Hepatocyte (in vitro differentiated cells): ENCODE measurements around the gene MYO1E.

ENCODE experiments used
- EZH2 ChIP-seq: fragments of 200-600 bp; sonication (generic); IDR thresholded peaks from 2 replicates; pipeline ENCODE4 v1.6.1; 2016; ENCODE audit warnings: antibody characterized with exemption, mild to moderate bottlenecking, borderline replicate concordance
- TF ChIP-seq, protein P1 (sequence below): fragments of 200-600 bp; sonication (generic); IDR thresholded peaks from 2 replicates; pipeline ENCODE4 v1.5.1; 2016; ENCODE audit warnings: antibody characterized with exemption, mild to moderate bottlenecking; ENCODE audit not compliant: poor library complexity

DNA sequence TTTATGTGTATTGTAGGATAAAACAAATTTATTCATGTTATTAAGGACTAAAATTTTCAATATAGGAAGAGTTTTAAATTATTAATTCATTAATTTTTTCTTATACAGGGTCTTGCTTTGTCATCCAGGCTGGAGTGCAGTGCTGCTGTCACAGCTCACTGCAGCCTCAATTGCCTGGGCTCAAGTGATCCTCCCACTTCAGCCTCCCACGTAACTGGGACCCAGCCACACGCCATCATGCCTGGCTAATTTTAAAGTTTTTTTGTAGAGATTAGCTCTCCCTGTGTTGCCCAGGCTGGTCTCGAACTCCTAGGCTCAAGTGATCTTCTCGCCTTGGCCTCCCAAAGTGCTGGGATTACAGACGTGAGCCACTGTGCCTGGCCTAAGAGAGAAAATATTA is 253.0 kb downstream of the MYO1E start:
- TF ChIP-seq, protein P1, sequence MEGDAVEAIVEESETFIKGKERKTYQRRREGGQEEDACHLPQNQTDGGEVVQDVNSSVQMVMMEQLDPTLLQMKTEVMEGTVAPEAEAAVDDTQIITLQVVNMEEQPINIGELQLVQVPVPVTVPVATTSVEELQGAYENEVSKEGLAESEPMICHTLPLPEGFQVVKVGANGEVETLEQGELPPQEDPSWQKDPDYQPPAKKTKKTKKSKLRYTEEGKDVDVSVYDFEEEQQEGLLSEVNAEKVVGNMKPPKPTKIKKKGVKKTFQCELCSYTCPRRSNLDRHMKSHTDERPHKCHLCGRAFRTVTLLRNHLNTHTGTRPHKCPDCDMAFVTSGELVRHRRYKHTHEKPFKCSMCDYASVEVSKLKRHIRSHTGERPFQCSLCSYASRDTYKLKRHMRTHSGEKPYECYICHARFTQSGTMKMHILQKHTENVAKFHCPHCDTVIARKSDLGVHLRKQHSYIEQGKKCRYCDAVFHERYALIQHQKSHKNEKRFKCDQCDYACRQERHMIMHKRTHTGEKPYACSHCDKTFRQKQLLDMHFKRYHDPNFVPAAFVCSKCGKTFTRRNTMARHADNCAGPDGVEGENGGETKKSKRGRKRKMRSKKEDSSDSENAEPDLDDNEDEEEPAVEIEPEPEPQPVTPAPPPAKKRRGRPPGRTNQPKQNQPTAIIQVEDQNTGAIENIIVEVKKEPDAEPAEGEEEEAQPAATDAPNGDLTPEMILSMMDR = no peak
- TF ChIP-seq EZH2 = no peak
